ENCODE measurements around the gene CFL1.
A peak's percentile ranks its signal among the peaks of the same experiment; 100 is the strongest.

Gene CFL1

GRCh38 chr11:65869643-65870306, 11.8 kb upstream of the CFL1 start:
- DNase-seq = no peak

GRCh38 chr11:65868907-65869306, 10.9 kb upstream of the CFL1 start:
- no peak for DNase-seq

- DNase-seq = no peak
Observed at GRCh38 chr11:65868076-65868667, 10.2 kb upstream of the CFL1 start.

- no peak for DNase-seq
Observed at GRCh38 chr11:65867284-65868071, 9.5 kb upstream of the CFL1 start.

- DNase-seq = no peak
Observed at GRCh38 chr11:65866509-65867283, 8.7 kb upstream of the CFL1 start.

- no peak for DNase-seq
Observed at GRCh38 chr11:65865550-65866172, 7.7 kb upstream of the CFL1 start.

- no peak for DNase-seq
Observed at GRCh38 chr11:65864706-65865471, 6.9 kb upstream of the CFL1 start.

GRCh38 chr11:65863889-65864705, 6.1 kb upstream of the CFL1 start:
- DNase-seq = no peak

- DNase-seq = no peak
Observed at GRCh38 chr11:65862941-65863888, 5.2 kb upstream of the CFL1 start.

GRCh38 chr11:65862191-65862735, 4.3 kb upstream of the CFL1 start:
- no peak for DNase-seq

- no peak for DNase-seq
Observed at GRCh38 chr11:65861533-65862183, 3.7 kb upstream of the CFL1 start.

GRCh38 chr11:65861165-65861505, 3.2 kb upstream of the CFL1 start:
- no peak for DNase-seq

- DNase-seq = peak; percentile 96
Observed at GRCh38 chr11:65860278-65861164, 2.5 kb upstream of the CFL1 start, which contains the start of gene MUS81. TSS of gene MUS81 (plus strand) at chr11:65860433. CDS start at chr11:65860754, 321 bp downstream.

GRCh38 chr11:65859812-65860277, 1.9 kb upstream of the CFL1 start:
- no peak for DNase-seq

GRCh38 chr11:65859095-65859811, 1.3 kb upstream of the CFL1 start:
- DNase-seq = peak; percentile 99

GRCh38 chr11:65858681-65859087, 704 bp upstream of the CFL1 start:
- DNase-seq = peak; percentile 57

- no peak for DNase-seq
Observed at GRCh38 chr11:65857500-65857852, 504 bp downstream of the CFL1 start.
